Erythroblast (primary cell): ENCODE measurements around the gene LRP1B.

ENCODE experiments used
- GATA1 ChIP-seq: IDR thresholded peaks from 2 replicates; pipeline ENCODE4 v1.6.1; 2011; ENCODE audit warnings: low read depth, mild to moderate bottlenecking, control low read depth, low read length, moderate library complexity
- POLR2A ChIP-seq: IDR thresholded peaks from 2 replicates; pipeline ENCODE4 v1.6.1; 2011; ENCODE audit warnings: mild to moderate bottlenecking, low read length

- TF ChIP-seq POLR2A (no peak), GATA1 (no peak)
These were observed 85.2 kb downstream of the LRP1B start for GRCh38 chr2:142045641-142046040.
